GM04504 (cell line): ENCODE measurements around the gene USP13.
"Not testable (repeated sequence)": the region's sequence is repeated elsewhere in the genome, so short reads cannot be mapped to it uniquely, and the experiment has no call there.

Experiments
- DNase-seq: peaks from one replicate; pipeline ENCODE4 v3.0.0-alpha.2; 2012; ENCODE audit warnings: low read depth

The USP13 gene, protein sequence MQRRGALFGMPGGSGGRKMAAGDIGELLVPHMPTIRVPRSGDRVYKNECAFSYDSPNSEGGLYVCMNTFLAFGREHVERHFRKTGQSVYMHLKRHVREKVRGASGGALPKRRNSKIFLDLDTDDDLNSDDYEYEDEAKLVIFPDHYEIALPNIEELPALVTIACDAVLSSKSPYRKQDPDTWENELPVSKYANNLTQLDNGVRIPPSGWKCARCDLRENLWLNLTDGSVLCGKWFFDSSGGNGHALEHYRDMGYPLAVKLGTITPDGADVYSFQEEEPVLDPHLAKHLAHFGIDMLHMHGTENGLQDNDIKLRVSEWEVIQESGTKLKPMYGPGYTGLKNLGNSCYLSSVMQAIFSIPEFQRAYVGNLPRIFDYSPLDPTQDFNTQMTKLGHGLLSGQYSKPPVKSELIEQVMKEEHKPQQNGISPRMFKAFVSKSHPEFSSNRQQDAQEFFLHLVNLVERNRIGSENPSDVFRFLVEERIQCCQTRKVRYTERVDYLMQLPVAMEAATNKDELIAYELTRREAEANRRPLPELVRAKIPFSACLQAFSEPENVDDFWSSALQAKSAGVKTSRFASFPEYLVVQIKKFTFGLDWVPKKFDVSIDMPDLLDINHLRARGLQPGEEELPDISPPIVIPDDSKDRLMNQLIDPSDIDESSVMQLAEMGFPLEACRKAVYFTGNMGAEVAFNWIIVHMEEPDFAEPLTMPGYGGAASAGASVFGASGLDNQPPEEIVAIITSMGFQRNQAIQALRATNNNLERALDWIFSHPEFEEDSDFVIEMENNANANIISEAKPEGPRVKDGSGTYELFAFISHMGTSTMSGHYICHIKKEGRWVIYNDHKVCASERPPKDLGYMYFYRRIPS

GRCh38 chr3:179652447-179653095, at the start of gene USP13:
Gene USP13 (plus strand): TSS chr3:179653040. CDS start chr3:179653226, 186 bp downstream.
- DNase-seq: peak; percentile 39

DNA sequence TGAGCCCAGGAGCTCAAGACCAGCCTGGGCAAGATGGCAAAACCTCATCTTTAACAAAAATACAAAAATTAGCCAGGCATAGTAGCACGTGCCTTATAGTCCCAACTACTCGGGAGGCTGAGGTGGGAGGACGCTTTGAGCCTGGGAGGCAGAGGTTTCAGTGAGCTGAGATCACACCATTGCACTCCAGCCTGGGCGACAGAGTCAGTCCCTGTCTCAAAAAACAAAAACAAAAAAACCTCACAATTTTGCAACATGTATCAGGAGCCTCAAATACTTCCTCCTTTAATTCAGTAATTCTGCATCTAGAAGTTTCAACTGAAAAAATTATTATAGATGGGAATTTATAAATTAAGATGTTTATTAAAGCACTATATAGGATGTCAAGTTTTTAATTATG, 49.5 kb upstream of the USP13 start:
- DNase-seq: no peak

DNA sequence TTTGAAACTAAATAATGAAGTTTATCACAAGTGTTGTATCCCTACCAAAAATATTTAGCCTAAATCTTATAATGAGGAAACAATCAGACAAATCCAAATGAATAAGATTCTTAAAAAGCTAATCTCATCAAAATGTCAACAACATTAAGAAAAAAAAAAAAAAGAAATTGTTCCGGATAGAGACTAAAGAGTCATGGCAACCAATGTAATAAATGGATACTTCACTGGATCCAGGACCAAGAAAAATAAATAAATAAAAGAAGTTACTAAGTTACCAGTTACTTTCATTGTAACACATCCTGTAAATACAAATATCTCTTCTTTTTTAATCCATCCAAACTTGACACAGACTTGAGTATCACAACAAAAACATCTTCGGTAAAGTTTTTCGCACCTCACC, 49.0 kb upstream of the USP13 start:
- DNase-seq: no peak

DNA sequence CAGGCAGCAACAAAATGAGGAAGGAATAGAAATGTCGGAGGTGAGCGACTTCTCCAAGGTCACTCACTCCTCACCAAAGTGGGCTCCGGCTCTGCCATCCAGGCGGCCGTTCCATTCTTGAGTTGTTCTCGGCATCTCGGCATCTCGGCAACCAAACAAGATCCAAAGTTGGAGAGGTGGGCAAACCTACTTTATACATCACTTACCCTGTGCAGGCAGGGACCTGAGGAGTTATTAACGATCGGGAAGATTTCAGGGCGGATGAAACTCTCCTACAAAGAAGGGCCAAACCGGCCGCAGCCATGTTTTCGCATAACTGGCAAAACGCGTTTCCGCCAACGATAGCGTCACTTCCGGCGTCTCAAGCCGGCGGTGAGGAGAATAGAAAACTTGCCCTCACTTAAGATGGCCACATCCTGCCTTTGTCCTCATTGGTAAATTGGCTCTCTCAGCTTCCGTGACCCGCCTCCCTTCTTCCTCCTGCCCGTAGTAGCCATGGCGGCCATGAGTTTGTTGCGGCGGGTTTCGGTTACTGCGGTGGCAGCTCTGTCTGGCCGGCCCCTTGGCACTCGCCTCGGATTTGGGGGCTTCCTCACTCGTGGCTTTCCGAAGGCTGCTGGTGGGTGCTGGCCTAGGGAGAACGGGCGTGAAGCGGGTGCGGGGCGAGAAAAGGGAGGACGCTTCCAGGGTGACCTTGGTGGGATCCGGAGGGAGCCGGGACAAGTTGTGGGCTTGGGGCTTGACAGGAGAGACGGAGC, 48.3 kb upstream of the USP13 start, which contains the start of the genes MRPL47 and NDUFB5:
Gene MRPL47 (minus strand): TSS at position 318 of the 758 bp plus-strand sequence. CDS start 14 bp downstream, at position 304.
Gene NDUFB5 (plus strand): TSS at position 474 of the 758 bp plus-strand sequence. CDS start 22 bp downstream, at position 496.
- peak; percentile 93 for DNase-seq

GRCh38 chr3:179606534-179607085, 46.2 kb upstream of the USP13 start:
- no peak for DNase-seq

- DNase-seq: no peak
These were observed 43.7 kb upstream of the USP13 start for GRCh38 chr3:179608931-179609720.

DNA sequence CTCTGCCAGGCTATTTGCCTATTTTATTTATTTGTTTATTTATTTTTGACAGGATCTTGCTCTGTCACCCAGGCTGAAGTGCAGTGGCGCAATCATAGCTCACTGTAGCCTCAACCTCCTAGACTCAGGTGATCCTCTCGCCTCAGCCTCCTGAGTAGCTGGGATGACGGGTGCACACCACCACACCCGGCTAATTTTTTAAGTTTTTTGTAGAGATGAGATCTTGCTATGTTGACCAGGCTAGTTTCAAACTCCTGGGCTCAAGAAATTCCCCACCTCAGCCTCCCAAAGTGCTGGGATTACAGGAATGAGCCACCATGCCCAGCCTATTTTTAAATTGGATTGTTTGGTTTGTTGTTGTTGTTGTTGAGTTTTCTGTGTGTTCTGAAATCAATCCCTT, 42.8 kb upstream of the USP13 start:
- DNase-seq: no peak

DNA sequence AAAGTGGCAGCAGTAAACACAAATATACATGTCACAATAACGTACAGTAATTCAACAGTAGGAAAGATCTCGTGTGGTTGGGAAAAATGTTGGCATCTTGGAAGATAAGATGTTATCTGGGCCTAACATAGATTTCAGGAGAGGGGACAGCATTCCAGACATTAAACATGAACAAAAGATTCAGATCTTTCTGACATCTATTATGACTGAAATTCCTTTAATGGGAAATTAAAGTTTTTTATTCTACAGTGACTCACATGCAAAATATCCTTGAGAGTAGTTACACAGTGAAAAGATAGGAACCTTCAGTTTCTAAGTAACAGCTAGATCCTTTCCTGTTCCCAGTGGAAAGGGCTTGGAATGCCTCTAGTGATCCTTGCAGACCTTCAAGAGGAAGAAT, 39.0 kb upstream of the USP13 start:
- peak; percentile 19 for DNase-seq

GRCh38 chr3:179615458-179616173, 37.2 kb upstream of the USP13 start:
- no peak for DNase-seq

GRCh38 chr3:179622023-179622422, 30.8 kb upstream of the USP13 start:
- no peak for DNase-seq

DNA sequence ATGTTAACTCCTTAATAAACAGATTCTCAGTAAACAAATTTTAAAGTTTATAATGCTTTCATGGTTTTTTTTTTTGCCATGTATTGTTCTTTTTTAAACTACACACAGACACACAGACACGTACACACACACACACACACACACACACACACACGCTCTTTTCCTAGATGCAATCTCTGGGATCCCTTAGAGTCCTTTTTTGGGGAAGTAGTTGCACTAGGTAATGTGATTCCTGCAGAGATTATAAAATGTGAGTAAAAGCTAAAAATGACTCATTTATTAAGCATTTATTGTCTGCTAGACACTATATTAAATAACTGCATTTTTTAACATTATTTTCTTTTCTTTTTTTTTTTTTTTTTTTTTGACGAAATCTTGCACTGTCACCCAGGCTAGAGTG, 28.4 kb upstream of the USP13 start:
- DNase-seq: no peak

- no peak for DNase-seq
These were observed 21.9 kb upstream of the USP13 start for GRCh38 chr3:179630753-179631451.

DNA sequence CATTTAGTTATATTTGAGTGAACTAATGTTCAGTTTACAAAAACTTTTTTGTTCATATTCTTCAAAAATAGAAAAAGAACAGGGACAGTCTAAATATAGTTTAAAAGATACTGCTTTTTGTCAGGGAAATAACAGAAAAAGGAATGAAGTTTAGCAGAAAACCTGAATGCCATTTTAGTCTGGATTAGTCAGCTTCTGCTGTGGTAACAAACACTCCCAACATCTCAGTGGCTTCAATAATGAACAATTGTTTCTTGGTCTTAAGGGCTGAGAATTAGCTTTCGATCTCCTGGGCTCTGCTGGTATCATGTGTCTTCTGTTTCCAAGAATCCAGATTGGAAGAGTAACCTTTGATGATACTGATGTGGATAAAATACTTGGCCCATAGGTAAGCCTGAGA, 12.4 kb upstream of the USP13 start:
- DNase-seq: no peak

DNA sequence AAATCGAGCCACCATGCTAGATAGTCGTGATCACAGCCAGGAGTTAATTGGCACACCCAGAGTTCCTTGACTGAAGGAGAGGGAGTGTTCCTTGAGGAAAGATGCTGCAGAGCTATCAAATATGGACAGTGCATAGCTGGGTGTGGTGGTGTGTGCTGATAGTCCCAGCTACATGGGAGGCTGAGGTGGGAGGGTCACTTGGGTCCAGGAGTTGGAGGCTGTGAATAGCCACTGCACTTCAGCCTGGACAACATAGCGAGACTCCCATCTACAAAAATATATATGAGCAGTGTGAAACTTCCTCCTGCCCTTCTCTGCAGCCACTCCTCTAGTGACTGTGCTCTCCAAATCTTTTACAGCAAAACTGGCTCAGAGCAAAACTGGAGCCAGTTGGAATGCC, 10.0 kb upstream of the USP13 start:
- DNase-seq: no peak

DNA sequence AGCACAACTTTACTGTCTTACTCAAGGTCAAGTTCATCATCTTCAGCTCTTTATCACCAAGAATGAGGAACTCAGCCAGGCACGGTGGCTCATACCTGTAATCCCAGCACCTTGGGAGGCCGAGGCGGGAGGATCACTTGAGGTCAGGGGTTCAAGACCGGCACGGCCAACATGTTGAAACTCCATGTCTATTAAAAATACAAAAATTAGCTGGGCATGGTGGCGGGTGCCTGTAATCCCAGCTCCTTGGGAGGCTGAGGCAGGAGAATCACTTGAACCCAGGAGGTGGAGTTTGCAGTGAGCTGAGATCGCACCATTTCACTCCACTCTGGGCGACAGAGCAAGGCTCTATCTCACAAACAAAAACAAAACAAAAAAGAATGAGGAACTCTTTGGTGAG, 9.0 kb upstream of the USP13 start:
- DNase-seq: not testable (repeated sequence)

GRCh38 chr3:179646177-179646576, 6.7 kb upstream of the USP13 start:
- no peak for DNase-seq

GRCh38 chr3:179651687-179652446, 973 bp upstream of the USP13 start:
- no peak for DNase-seq

DNA sequence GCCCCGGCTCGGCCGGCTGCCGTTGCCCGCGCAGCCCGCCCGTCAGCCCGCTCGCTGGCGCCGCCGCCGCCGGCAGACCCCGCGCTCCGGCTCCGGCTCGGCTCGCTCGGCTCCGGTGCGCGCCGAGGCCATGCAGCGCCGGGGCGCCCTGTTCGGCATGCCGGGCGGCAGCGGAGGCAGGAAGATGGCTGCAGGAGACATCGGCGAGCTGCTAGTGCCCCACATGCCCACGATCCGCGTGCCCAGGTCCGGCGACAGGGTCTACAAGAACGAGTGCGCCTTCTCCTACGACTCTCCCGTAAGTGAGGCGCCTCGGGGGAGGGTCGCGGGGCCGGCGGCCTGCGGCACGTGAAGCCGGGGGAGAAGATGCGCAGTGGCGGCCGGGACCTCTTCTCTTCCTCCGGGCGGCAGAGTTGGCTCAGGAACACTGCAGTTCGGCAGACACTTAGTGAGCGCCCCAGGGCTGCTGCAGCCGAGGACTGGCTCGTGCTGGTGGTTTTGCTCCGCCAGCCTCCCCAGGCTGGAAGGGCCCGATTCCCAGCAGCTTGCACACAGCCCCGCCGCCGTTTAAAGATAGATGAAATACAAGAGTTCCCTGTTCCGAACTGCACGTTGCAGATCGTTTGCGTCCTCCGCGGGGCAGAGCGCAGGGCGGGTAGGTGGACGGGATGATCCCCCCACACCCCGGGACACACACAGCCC, 407 bp downstream of the USP13 start:
- DNase-seq: peak; percentile 60
